ENCODE measurements around the gene VWA1.
A peak's percentile ranks its signal among the peaks of the same experiment; 100 is the strongest.

VWA1 gene, protein sequence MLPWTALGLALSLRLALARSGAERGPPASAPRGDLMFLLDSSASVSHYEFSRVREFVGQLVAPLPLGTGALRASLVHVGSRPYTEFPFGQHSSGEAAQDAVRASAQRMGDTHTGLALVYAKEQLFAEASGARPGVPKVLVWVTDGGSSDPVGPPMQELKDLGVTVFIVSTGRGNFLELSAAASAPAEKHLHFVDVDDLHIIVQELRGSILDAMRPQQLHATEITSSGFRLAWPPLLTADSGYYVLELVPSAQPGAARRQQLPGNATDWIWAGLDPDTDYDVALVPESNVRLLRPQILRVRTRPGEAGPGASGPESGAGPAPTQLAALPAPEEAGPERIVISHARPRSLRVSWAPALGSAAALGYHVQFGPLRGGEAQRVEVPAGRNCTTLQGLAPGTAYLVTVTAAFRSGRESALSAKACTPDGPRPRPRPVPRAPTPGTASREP

GRCh38 chr1:1435106-1435903, at the start of gene VWA1:
Gene VWA1 (plus strand): TSS chr1:1435690. CDS start chr1:1435749, 59 bp downstream.
- peak; percentile 46 for DNase-seq (ENCODE audit: low read depth)

- DNase-seq (ENCODE audit: low read depth), result no peak
Measured at GRCh38 chr1:1385931-1386330, 49.6 kb upstream of the VWA1 start.

GRCh38 chr1:1387098-1388077, 48.1 kb upstream of the VWA1 start:
- no peak for DNase-seq (ENCODE audit: low read depth)

DNA sequence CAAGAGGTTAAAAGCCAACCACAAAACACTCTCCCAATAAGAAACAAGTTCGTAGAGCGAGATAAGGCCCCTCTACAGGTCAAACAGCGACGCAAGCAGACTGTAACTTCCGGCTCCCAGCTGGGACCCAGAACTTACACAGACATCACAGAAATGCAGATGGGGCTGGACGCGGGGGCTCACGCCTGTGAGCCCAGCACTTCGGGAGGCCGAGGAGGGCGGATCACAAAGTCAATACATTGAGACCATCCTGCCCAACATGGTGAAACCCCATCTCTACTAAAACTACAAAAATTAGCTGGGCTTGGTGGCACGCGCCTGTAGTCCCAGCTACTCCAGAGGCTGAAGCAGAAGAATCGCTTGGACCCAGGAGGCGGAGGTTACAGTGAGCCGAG, 47.4 kb upstream of the VWA1 start:
- DNase-seq (ENCODE audit: low read depth), result no peak

GRCh38 chr1:1390675-1391074, 44.8 kb upstream of the VWA1 start:
- DNase-seq (ENCODE audit: low read depth), result no peak

GRCh38 chr1:1391225-1391624, 44.3 kb upstream of the VWA1 start:
- no peak for DNase-seq (ENCODE audit: low read depth)

DNA sequence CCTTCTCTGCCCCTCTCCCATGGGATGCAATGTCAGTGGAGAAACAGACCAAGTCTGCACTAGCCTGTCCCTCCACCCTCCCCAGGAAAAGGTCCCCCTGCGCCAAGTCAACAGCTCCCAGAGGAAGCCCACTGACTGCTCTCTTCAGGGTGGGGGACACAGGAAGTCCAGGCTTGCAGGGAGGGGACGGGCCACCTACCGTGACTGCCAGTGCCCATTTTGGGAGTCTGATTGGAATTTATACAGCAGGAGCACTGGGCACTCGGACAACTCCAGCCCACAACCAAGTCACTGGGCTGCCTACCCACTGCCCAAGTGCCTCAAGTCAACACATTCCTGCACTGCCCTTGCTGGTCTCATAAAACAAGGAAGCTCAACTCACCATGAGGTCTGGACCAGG, 42.5 kb upstream of the VWA1 start:
- DNase-seq (ENCODE audit: low read depth), result no peak

GRCh38 chr1:1393428-1393827, 42.1 kb upstream of the VWA1 start:
- no peak for DNase-seq (ENCODE audit: low read depth)

DNA sequence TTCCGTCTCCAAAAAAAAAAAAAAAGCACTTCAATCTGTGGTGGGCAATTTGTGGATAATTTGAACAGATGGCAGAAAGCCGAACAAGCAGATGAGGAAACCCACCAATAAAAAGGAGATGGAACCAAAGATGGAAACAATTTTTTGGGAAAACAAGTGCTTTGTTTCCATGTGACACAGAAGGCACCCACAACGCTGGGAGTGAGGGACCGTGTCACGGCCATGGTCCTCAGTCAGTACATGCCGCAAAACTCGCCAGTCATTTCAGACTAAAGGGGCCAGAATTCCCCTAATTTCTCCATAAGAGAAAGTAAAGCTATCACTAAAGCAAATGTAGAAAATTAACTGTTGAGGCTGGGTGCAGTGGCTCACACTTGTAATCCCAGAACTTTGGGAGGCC, 41.4 kb upstream of the VWA1 start:
- DNase-seq (ENCODE audit: low read depth), result no peak

DNA sequence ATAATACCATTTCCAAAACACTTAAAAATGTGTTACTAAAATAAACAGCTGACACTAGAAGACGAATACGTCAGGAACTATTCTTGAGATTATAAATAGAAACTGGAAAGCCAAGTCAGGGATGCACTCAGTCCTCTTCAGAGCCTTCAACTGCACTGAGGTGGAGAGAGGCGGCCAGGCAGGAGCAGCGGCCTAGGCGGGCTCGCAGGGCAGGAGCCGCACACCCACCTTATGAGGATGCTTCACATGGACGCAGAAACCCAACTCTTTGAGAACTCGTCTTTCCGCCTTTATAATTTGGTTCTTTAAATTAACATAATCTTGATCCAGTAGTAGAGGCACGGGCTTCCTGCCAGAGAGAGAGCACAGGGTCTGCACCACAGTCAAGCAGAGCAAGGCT, 40.3 kb upstream of the VWA1 start:
- no peak for DNase-seq (ENCODE audit: low read depth)

DNA sequence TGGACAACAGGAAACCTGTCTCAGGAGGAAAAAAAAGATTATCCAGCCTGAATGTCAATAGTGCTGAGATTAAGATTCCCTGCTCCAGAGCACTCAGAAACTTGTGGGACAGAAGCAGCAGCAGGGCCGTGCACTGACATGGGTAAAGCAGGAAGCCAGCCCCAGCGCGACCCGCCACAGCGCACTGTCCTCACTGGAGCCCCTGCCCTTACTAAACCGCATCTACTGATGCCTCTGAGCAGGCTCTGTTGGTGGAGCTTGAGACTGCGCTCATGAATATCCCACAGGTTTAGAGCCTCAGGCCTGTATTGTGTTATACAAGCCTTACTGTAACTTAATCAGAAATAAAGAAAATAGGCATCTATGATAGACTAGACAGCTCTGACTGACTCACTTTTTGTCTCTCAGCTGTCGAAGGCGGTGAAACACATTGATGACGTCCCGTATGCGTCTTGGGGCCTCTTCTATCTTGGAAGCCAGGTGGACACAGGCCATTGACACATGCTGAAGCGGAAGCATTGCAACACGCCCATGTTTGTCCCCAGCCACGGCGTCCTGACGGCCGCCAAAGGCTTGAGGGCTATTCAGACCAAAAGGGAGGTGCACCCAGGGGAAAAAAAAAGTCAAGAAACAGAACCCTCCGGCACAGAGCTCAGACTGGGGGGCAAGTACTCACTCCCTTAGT, 37.5 kb upstream of the VWA1 start:
- DNase-seq (ENCODE audit: low read depth), result no peak

DNA sequence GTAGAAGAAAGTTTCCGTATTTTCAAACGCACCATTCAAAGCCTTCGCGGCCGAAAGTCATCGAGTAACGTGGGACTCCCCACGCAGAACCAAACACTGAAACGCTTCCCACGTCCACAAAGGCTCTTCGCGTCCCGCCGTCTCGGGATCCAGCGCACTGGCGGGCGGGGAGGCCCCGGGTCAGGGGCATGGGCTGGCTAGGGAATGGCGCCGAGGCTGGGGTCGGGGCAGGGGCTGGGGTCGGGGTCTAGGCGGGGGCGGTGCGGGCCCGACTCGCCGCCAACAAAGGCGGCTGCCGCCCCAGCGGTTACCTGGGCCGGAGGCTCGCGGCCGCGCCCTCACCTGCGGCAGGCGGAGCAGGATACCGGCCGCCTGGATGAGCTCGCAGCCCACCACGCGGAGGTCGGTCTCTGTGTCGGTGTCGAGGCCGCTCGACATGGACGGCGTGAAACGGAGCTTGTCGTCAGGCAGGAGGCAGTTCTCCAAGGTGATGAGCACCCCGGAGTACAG, 36.8 kb upstream of the VWA1 start:
- no peak for DNase-seq (ENCODE audit: low read depth)

DNA sequence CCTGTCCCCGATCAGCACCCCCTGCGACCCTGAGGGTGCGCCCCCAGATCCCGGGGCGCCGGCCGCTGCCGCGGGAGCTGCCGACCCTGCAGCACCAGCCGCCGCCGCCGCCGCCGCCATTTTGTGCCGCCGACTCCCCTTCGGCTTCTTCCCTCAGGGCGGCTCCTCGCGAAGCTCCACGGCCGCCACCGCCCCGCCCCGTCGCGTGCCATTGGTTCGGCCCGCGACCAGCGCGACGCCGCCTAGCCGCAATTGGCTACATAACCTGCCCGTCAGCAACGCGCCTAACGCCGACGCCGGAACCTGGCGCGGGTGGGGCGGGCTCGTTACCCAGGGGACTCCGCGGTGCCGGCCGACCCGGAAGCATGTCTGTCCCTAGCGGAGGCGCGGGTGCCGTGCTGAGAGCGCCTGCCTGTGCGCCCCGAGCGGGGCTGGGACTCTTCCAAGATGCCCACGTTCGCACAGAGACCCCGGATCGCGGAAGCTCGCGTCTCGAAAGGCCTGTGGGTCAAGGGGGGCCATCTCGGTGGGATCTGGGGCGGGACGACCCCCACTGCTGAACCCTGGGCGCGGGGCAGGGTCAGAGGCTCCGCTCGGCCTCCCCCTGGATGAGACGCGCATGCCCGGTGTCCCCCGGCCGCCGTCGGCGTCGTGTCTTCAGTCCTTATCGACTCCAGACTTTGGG, 36.2 kb upstream of the VWA1 start, which contains the start of gene CCNL2:
Gene CCNL2, minus strand, starts transcription at position 149 of the 685 bp plus-strand sequence. Its CDS starts 29 bp downstream, at position 120.
- DNase-seq (ENCODE audit: low read depth), result peak; percentile 98

GRCh38 chr1:1399872-1400575, 35.5 kb upstream of the VWA1 start:
- DNase-seq (ENCODE audit: low read depth), result no peak

GRCh38 chr1:1400576-1401456, 34.7 kb upstream of the VWA1 start:
- DNase-seq (ENCODE audit: low read depth), result no peak

- no peak for DNase-seq (ENCODE audit: low read depth)
Measured at GRCh38 chr1:1401457-1402010, 34.0 kb upstream of the VWA1 start.

GRCh38 chr1:1402072-1402900, 33.2 kb upstream of the VWA1 start:
- no peak for DNase-seq (ENCODE audit: low read depth)
